Activated CD4-positive, alpha-beta memory T cell treated with anti-CD3 and anti-CD28 coated beads for 36 hours (primary cell): ENCODE results near the gene NEK4. TPM values are rescaled to one million over a fixed set of nuclear protein-coding genes. Genes with fewer than 3 reads are reported as not detected.
A peak's percentile ranks its signal among the peaks of the same experiment; 100 is the strongest.

Experiments
- CTCF ChIA-PET: fragments of 350-600 bp; sonication (Branson Sonifier 250); formaldehyde crosslinking; loops from one replicate; lab custom pipeline; 2021; ENCODE audit warnings: antibody characterized with exemption, inconsistent platforms; lab: Charles Lee
- POLR2A ChIA-PET: fragments of 350-600 bp; sonication (Branson Sonifier 250); formaldehyde crosslinking; loops from one replicate; lab custom pipeline; 2021; ENCODE audit warnings: antibody characterized with exemption; lab: Charles Lee
- DNase-seq: peaks from one replicate; pipeline ENCODE4 v3.0.0-alpha.2; 2020
- H3K27ac Mint-ChIP-seq: one replicate; pipeline ENCODE4 v1.8.0; 2021; ENCODE audit warnings: mixed read lengths
- H3K27me3 Mint-ChIP-seq: one replicate; pipeline ENCODE4 v1.8.0; 2021; ENCODE audit warnings: mixed read lengths
- H3K36me3 Mint-ChIP-seq: one replicate; pipeline ENCODE4 v1.8.0; 2021; ENCODE audit warnings: mixed read lengths
- H3K4me1 Mint-ChIP-seq: one replicate; pipeline ENCODE4 v1.8.0; 2021; ENCODE audit warnings: low read depth, mixed read lengths
- H3K4me3 Mint-ChIP-seq: one replicate; pipeline ENCODE4 v1.8.0; 2021; ENCODE audit warnings: mild to moderate bottlenecking, mixed read lengths
- H3K9me3 Mint-ChIP-seq: one replicate; pipeline ENCODE4 v1.8.0; 2021; ENCODE audit warnings: mixed read lengths
- intact Hi-C: fragments of 100-400 bp; cut with micrococcal nuclease; formaldehyde crosslinking; loops from one replicate; pipeline ENCODE4 v1.15.1; 2023
- total RNA-seq, 2 experiments: library from RNA; stranded (reverse); gene quantifications; one replicate each; pipeline ENCODE4 v1.2.3, GENCODE V29; 2021

The NEK4 gene
- total RNA-seq, 2 experiments from 2014 or later = 16.9 to 21.7 TPM

DNA sequence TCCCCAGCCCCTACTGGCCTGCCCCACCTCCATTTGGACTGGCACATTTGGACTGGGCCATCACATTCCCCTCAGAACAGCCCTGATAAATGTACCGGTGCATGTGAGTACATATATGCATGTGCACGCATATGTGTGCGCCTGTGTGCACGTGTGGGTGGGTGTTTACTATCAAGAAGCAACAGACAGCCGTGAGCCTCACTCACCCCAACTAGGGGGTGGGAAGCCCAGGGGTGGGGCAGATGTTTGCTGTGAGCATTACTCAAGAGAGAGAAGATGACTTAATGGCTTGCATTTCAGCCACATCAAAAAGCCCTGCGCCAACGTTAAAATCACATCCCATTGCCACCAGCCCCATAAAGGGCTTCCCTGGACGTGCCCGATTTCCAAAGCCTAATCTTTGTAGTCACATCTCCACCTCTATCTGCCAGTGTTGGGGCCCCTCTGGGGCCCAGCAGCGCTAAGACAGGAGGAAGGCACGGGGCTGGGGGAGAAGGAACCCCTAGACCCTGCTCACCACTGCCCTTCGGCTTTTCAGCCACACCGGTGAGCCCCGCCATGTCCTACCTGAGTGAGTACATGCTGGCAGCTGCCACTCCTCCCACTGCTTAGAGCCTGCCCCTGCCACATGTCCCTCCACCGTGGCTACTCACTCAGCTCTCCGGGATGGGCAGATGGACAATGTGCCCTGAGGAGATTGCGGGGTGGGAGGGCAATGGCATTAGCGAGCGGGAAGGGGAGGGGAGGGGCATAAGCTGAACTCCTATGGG lies 34.7 kb upstream of the NEK4 start:
- no peak overlapping the region for H3K27ac Mint-ChIP-seq
- no peaks in the 10 kb centered on the region for H3K27me3 Mint-ChIP-seq
- no peak overlapping the region for H3K4me3 Mint-ChIP-seq
- no peak for DNase-seq
- no peaks in the 10 kb centered on the region for H3K4me1 Mint-ChIP-seq
- ChIA-PET POLR2A (no interaction called here), CTCF (no interaction called here)
- intact Hi-C loops = no loop called here
- H3K9me3 Mint-ChIP-seq = no peaks in the 10 kb centered on the region
- no peaks in the 10 kb centered on the region for H3K36me3 Mint-ChIP-seq

DNA sequence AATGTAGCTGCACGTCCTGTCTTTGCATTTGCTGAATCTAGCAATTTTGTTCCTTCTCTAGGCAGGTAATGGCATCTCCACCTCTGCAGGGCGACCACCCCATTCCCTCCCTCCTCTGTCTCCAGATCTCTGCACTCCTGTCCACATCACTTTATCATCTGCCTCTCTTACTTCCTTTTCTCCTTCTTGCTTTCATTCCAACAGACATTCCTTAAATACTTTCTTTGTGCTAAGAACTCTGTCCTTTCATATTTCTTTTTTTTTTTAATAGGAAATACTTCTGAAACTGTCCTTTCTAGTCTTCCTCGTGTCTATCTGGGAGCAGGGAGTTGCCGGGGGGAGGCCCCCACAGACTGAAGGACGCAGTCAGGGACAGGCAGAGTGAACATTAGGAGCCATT lies 31.1 kb upstream of the NEK4 start:
- Mint-ChIP-seq H3K36me3 (no peaks in the 10 kb centered on the region), H3K27me3 (no peaks in the 10 kb centered on the region), H3K27ac (no peak overlapping the region), H3K4me3 (no peak overlapping the region), H3K9me3 (no peaks in the 10 kb centered on the region), H3K4me1 (no peaks in the 10 kb centered on the region)
- CTCF ChIA-PET = no interaction called here
- POLR2A ChIA-PET = no interaction called here
- no peak for DNase-seq
- intact Hi-C loops = no loop called here

DNA sequence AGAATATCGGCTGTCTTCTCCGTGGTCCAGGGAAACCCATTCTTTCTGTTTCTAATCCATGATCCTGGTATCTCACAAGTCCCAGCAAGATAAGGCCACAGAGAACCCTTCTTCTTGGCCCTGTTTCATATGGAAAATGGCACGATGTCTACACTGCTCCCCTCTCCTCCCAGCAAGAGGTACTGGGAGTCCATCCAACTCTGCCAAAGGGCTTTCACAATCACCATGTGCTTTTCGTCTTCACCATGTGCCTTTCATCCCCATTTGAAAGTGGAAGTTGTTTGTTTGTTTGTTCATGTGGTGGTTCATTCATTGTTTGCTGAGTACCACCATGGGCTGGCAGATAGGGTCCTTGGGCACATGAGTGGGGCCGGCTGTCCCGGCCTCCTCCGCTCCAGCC lies 29.3 kb upstream of the NEK4 start:
- Mint-ChIP-seq H3K27ac (no peak overlapping the region), H3K4me1 (no peaks in the 10 kb centered on the region), H3K27me3 (no peaks in the 10 kb centered on the region), H3K9me3 (no peaks in the 10 kb centered on the region), H3K36me3 (no peaks in the 10 kb centered on the region), H3K4me3 (no peak overlapping the region)
- ChIA-PET POLR2A (no interaction called here), CTCF (interaction anchor here (2.1 kb wide), 1 partner anchor 57 kb away, joined by 6 read pairs; no protein-coding TSS in a partner anchor)
- DNase-seq = no peak
- intact Hi-C loops = no loop called here

DNA sequence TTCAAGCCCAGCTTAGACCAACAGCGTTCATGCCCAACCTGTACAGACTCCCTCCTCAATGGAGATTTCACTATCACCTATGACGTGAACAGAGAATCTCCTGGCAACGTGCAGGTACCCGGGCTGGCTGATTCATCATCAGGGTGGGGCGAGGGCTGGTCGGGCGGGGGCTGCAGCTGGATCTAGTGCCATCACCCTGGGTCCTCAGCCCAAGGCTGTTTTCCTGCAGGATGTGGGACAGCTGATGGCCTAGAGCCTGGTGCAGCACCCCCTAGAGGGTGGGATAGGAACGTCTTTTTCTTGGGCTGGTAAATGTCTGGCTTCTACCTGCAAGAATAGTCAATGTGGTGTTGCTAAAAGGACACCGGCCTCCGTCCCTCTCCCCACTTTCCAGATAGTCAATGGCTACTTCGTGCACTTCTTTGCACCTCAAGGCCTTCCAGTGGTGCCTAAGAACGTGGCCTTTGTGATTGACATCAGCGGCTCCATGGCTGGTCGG lies 28.3 kb upstream of the NEK4 start:
- DNase-seq = peak; percentile 41
- ChIA-PET POLR2A (no interaction called here), CTCF (interaction anchor here (0.7 to 2.1 kb wide), 8 partner anchors 9 to 74 kb away, joined by 3 to 13 read pairs (median 4); partner anchors contain the start of gene NEK4)
- Mint-ChIP-seq H3K36me3 (no peaks in the 10 kb centered on the region), H3K4me3 (no peak overlapping the region), H3K9me3 (no peaks in the 10 kb centered on the region), H3K4me1 (no peaks in the 10 kb centered on the region), H3K27me3 (no peaks in the 10 kb centered on the region), H3K27ac (no peak overlapping the region)
- intact Hi-C loops = no loop called here

DNA sequence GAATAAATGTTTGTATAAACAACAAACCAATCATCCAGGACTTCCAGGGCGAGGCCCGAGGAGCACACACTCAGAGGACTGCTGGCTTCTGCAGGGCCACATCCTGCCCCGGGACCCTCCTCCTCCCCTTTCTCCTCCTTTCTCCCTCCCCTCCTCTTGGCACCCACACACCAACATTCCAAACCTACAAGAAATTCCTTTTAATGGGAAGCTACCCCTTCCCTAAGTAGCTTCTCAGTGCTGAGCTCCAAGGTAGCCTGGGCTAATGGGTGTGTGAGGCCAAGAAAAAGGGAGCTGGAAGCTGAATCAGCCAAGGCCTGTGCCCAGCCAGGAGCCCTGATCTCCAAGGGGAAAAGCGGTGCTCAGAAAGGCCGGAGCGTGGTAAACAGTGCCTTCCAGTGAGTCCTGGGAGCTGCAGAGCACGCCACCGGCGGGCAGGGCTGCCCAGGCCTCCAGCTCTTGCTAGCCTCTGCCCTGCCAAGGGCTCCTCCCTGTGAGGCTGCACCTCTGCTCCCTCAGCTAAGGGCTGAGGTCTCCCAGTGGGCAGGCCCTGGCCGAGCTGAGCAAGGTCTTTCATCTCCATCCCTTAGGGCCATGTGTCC lies 27.7 kb upstream of the NEK4 start:
- Mint-ChIP-seq H3K27me3 (no peaks in the 10 kb centered on the region), H3K4me3 (no peak overlapping the region), H3K9me3 (no peaks in the 10 kb centered on the region), H3K4me1 (no peaks in the 10 kb centered on the region), H3K36me3 (no peaks in the 10 kb centered on the region), H3K27ac (no peak overlapping the region)
- CTCF ChIA-PET = interaction anchor here (0.7 to 2.1 kb wide), 10 partner anchors 8 to 74 kb away, joined by 3 to 13 read pairs (median 4); partner anchors contain the start of gene NEK4
- POLR2A ChIA-PET = no interaction called here
- DNase-seq = no peak
- intact Hi-C loops = no loop called here

DNA sequence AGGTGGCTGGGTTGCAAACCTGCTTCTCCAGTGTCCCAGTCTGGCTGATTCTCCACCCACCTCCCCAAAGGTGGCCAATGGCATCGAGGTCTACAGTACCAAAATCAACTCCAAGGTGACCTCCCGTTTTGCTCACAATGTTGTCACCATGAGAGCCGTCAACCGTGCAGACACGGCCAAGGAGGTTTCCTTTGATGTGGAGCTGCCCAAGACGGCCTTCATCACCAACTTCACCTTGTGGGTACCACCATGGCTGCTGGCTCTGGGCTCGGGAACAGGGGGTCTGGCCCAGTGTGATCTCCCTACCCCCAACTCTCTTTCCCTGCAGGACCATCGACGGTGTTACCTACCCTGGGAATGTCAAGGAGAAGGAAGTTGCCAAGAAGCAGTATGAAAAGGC lies 25.7 kb upstream of the NEK4 start:
- Mint-ChIP-seq H3K27ac (no peak overlapping the region), H3K36me3 (no peaks in the 10 kb centered on the region), H3K4me3 (no peak overlapping the region), H3K9me3 (no peaks in the 10 kb centered on the region), H3K4me1 (no peaks in the 10 kb centered on the region), H3K27me3 (no peaks in the 10 kb centered on the region)
- ChIA-PET POLR2A (no interaction called here), CTCF (no interaction called here)
- no peak for DNase-seq
- intact Hi-C loops = no loop called here

DNA sequence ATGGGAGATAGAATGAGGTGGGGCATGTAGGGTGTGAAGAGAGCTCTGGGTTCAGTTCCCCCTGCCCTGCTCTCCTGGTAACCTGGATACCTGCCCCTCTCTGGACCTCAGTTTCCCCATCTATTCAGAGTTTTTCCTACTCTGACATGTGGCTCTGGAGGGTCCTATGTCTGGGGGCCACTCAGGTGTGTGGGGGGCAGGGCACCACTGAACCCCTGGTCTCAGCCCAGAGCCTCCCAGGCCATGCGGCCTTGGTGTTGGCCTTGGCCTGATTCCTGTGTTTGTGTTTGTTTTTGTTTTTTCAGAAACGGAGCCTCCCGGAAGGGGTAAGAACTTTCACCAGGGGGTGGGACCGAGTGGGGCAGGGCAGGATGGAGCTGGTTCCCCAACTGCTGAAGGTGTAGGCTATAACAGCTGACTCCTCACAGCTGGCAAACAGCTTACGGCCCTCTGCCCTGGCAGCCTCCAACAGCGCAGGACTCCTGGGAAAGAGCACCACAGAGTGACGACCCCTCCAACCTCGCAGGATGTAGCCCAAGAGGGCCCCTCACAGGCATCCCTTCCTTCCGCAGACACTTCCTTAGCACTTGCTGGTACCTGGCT lies 24.7 kb upstream of the NEK4 start:
- Mint-ChIP-seq H3K27me3 (no peaks in the 10 kb centered on the region), H3K27ac (no peak overlapping the region), H3K4me3 (no peak overlapping the region), H3K9me3 (no peaks in the 10 kb centered on the region), H3K36me3 (no peaks in the 10 kb centered on the region), H3K4me1 (no peaks in the 10 kb centered on the region)
- CTCF ChIA-PET = no interaction called here
- POLR2A ChIA-PET = no interaction called here
- no peak for DNase-seq
- intact Hi-C loops = no loop called here

DNA sequence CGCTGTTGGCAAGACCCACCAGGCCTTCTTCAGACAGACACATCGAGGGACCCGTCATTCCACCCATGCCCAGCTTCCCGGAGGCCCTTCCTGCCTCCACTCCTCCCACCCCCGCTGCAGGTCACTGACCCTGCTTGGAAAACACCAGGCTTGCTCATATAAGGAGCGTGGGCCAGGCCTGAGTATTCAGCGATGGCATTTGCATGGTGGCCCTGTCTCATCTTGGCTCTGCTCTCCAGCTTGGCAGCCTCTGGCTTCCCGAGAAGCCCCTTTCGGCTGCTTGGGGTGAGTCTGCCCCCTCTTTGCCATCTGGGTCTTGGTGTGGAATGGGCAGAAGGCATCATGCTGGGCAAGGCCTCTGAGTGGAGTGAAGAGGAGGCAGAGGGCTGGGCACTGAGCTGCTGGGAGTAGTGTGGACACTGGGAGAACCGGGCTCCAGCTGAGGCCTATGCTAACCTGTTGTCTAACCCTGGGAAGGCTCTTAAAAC lies 23.9 kb upstream of the NEK4 start, which contains the start of gene ITIH3:
ITIH3 (plus strand) TSS at position 185 of the 488 bp plus-strand sequence; CDS start at position 193, 8 bp downstream.
- Mint-ChIP-seq H3K9me3 (no peaks in the 10 kb centered on the region), H3K4me1 (no peaks in the 10 kb centered on the region), H3K36me3 (no peaks in the 10 kb centered on the region), H3K4me3 (no peak within 1 kb of the TSS), H3K27ac (no peak within 1 kb of the TSS), H3K27me3 (no peaks in the 10 kb centered on the region)
- POLR2A ChIA-PET = no interaction called here
- CTCF ChIA-PET = no interaction called here
- no peak for DNase-seq
- intact Hi-C loops = no loop called here

DNA sequence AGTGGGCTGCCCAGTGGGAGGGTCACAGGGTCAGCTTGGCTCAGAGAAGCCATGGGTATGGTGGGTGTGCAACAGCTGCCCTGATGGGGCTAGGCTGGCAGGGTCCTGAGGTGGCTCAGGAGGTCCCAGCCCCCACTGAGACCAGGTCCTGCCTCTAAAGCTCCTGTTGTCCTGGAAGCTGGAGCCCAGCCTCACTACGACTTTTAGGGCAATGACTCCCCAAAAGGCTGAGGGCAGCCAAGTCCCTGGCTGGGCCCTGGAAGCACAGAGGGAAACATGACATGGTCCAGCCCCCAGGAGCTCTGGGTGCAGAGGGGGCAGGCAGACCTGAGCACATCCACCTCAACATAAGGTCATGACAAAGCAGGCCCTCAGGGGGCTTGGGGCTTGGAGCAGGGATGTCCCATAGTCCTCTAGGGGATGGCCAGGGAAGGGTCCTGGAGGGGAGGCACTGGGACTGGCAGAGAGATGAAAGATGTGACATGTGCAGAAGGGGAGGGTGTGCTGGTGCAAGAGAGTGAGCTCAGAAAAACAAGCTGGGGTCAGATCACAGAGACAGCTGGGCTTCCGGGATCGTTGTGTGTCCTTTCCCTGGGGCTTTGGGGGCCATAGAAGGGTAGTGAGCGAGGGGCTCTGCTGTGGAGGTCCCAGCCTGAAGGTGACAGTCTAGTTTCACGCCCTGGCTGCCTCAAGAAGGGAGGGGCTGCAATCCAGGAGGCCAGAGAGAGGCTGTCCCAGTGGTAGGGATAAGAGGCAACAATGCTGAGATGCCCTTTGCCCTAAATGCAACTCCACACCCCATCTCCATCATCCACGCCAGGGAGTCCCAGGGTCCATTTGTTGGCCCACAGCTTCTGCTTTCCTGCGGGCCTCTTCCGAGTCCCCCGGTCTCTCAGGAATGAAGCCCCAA lies 23.2 kb upstream of the NEK4 start:
- no peak for DNase-seq
- POLR2A ChIA-PET = no interaction called here
- no peak overlapping the region for H3K4me3 Mint-ChIP-seq
- H3K36me3 Mint-ChIP-seq = no peaks in the 10 kb centered on the region
- H3K27ac Mint-ChIP-seq = no peak overlapping the region
- H3K27me3 Mint-ChIP-seq = no peaks in the 10 kb centered on the region
- H3K9me3 Mint-ChIP-seq = no peaks in the 10 kb centered on the region
- intact Hi-C loops = no loop called here
- CTCF ChIA-PET = no interaction called here
- H3K4me1 Mint-ChIP-seq = no peaks in the 10 kb centered on the region

DNA sequence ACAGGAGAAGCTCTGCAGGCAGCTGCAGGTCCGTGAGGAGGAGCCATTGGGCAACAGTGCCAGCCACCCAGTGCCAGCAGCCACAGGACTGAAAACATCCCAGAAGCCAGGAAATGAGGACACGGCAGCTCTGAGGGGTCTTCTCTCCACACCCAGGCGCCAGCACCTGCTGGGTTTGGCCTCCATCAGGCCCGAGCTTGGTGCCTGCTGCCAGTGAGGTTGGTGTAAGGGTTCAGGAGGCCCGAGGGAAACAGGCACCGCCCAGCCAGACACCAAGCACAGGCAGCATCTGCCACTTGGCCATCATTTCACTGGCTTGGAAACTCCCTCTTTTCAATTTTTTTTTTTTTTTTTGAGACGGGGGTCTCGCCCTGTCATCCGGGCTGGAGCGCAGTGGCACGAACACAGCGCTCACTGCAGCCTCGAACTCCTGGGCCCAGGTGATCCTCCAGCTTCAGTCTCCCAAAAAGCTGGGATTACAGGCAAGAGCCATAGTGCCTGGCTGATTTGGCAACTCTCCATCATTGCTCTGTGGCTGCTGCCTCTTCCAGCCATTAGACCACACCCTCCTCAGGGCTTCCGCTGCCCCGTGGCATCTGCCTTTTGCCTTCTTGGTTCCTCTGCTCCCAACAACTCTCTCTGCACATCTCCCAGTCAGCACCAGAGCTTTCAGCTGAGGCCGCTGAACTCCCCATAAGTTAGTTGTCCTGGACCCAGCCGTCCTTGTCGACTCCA lies 22.4 kb upstream of the NEK4 start:
- intact Hi-C loops = no loop called here

DNA sequence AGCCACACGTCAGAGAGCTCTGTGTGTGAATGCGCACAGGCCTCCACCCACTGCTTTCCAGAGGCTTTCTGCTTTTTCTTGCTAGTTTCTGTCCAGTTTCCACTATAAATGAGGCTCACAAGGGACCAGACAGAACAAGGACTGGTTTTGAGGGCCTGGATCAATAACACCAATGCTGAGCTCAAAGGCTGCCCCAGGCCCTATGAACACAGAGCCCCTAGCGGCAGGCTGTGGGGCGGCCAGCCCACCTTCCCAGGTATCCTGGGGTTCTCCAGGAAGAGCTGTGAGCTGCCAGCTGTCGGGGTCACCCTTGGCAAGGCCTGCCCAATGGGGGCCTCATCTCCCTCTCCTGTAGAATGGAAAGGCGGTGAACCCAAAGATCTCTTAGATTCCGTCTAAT lies 21.7 kb upstream of the NEK4 start:
- no peaks in the 10 kb centered on the region for H3K36me3 Mint-ChIP-seq
- H3K4me1 Mint-ChIP-seq = no peaks in the 10 kb centered on the region
- POLR2A ChIA-PET = interaction anchor here (0.7 kb wide), 1 partner anchor 46 kb away, joined by 3 read pairs; no protein-coding TSS in a partner anchor
- no peak for DNase-seq
- no peak overlapping the region for H3K4me3 Mint-ChIP-seq
- intact Hi-C loops = no loop called here
- H3K27me3 Mint-ChIP-seq = no peaks in the 10 kb centered on the region
- no peak overlapping the region for H3K27ac Mint-ChIP-seq
- no peaks in the 10 kb centered on the region for H3K9me3 Mint-ChIP-seq
- CTCF ChIA-PET = no interaction called here

More for the DNA sequence above, 22.4 kb upstream of the NEK4 start:
- Mint-ChIP-seq H3K27ac (no peak overlapping the region), H3K9me3 (no peaks in the 10 kb centered on the region), H3K36me3 (no peaks in the 10 kb centered on the region), H3K27me3 (no peaks in the 10 kb centered on the region), H3K4me1 (no peaks in the 10 kb centered on the region), H3K4me3 (no peak overlapping the region)
- POLR2A ChIA-PET = no interaction called here
- DNase-seq = no peak
- CTCF ChIA-PET = no interaction called here
